ENCODE results near the gene COL9A3. TPM values are rescaled to one million over a fixed set of nuclear protein-coding genes. Genes with fewer than 3 reads are reported as not detected.
A peak's percentile ranks its signal among the peaks of the same experiment; 100 is the strongest.

The COL9A3 gene
- total RNA-seq, 4 donors from 2014 or later, result 13.4 to 22.9 (median 18.4) TPM

DNA sequence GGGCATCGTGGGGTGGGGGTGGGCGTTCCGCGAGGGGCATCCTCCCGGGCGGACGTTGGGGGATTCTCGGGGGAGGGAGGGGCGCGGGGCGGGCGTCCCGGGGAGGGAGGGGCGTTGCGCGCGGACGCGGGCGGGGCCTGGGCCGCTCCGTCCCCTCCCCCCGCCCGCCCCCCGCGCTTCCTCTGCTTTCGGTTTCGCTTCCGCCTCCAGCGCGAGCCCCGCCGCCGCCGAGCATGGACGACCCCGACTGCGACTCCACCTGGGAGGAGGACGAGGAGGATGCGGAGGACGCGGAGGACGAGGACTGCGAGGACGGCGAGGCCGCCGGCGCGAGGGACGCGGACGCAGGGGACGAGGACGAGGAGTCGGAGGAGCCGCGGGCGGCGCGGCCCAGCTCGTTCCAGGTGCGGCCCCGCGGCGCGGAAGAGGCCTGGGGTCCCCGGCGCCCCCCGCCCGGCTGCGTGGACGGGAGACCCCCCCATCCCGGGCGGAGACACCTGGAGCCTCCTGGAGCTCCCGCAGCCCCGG lies 12.2 kb upstream of the COL9A3 start, which contains the start of gene OGFR:
OGFR (plus strand) TSS at position 209 of the 528 bp plus-strand sequence; CDS start at position 234, 25 bp downstream.
- intact Hi-C loops (cut with DNase I), result no loop called here
- peak; percentile 80 to 91 for TF ChIP-seq POLR2AphosphoS5 (IDR thresholded peaks at IDR 0.05)
- TF ChIP-seq, protein P1, sequence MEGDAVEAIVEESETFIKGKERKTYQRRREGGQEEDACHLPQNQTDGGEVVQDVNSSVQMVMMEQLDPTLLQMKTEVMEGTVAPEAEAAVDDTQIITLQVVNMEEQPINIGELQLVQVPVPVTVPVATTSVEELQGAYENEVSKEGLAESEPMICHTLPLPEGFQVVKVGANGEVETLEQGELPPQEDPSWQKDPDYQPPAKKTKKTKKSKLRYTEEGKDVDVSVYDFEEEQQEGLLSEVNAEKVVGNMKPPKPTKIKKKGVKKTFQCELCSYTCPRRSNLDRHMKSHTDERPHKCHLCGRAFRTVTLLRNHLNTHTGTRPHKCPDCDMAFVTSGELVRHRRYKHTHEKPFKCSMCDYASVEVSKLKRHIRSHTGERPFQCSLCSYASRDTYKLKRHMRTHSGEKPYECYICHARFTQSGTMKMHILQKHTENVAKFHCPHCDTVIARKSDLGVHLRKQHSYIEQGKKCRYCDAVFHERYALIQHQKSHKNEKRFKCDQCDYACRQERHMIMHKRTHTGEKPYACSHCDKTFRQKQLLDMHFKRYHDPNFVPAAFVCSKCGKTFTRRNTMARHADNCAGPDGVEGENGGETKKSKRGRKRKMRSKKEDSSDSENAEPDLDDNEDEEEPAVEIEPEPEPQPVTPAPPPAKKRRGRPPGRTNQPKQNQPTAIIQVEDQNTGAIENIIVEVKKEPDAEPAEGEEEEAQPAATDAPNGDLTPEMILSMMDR (IDR thresholded peaks at IDR 0.05), result no peak
- TF ChIP-seq POLR2A (IDR thresholded peaks at IDR 0.05; ENCODE audit: low read depth), result peak; percentile 21
- no peak for TF ChIP-seq EP300 (IDR thresholded peaks at IDR 0.05)
- peak within 1 kb of the TSS; percentile 86 to 100 (median 96) for H3K4me3 ChIP-seq
- DNase-seq (ENCODE audit: extremely low spot score), result no peak
- no CpG with 5 or more reads among the region's 77 CpGs for whole genome bisulfite sequencing
- H3K36me3 ChIP-seq, result peaks cover 34 to 50% (median 43%) of the 10 kb centered on the region in 4 donors
- no peaks in the 10 kb centered on the region for H3K9me3 ChIP-seq
- H3K27ac ChIP-seq (replicated peaks in 1 of 4), result peak within 1 kb of the TSS; percentile 88 to 93 (median 92)
- no peaks in the 10 kb centered on the region for H3K27me3 ChIP-seq
- H3K4me1 ChIP-seq, result peaks cover 37 to 49% (median 39%) of the 10 kb centered on the region in 4 donors

DNA sequence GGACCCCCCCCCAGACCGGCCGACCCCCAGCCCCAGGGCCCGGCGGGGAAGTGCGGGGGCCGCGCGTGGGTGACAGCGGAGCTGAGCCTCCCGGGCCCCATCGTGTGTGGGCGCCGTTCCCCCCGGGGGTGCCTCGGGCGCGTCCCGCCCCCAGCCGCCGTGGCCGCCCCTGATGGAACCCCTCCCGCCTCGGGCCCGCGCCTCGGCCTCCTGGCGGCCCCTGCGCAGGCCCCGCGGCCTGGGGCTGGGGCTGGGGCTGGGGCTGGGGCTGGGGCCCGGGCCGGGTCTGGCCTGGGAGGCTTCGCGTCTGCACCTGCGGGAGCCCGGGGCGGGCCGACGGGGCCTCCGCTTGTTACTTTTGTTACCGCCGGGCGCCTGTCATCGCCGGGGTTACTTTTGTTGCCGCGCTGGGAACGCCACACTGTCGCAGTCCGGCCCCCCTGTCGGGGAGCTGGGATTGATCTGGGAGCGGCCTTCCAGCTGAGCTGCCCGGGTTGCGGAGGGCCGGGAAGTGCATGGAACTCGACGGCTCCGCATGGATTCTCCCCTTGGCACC lies 11.6 kb upstream of the COL9A3 start:
- H3K4me3 ChIP-seq, result peak overlapping the region; percentile 86 to 100 (median 96)
- TF ChIP-seq POLR2AphosphoS5 (IDR thresholded peaks at IDR 0.05), result no peak
- TF ChIP-seq, protein P1 (IDR thresholded peaks at IDR 0.05), result no peak
- TF ChIP-seq EP300 (IDR thresholded peaks at IDR 0.05), result no peak
- TF ChIP-seq POLR2A (IDR thresholded peaks at IDR 0.05; ENCODE audit: low read depth), result no peak
- H3K27ac ChIP-seq (replicated peaks in 1 of 4), result peak overlapping the region; percentile 88 to 93 (median 92)
- H3K36me3 ChIP-seq, result peaks cover 34 to 50% (median 44%) of the 10 kb centered on the region in 4 donors
- peaks cover 37 to 49% (median 40%) of the 10 kb centered on the region in 4 donors for H3K4me1 ChIP-seq
- no peaks in the 10 kb centered on the region for H3K27me3 ChIP-seq
- WGBS, result no CpG with 5 or more reads among the region's 58 CpGs
- intact Hi-C loops (cut with DNase I), result no loop called here
- H3K9me3 ChIP-seq, result no peaks in the 10 kb centered on the region
- DNase-seq (ENCODE audit: extremely low spot score), result no peak

DNA sequence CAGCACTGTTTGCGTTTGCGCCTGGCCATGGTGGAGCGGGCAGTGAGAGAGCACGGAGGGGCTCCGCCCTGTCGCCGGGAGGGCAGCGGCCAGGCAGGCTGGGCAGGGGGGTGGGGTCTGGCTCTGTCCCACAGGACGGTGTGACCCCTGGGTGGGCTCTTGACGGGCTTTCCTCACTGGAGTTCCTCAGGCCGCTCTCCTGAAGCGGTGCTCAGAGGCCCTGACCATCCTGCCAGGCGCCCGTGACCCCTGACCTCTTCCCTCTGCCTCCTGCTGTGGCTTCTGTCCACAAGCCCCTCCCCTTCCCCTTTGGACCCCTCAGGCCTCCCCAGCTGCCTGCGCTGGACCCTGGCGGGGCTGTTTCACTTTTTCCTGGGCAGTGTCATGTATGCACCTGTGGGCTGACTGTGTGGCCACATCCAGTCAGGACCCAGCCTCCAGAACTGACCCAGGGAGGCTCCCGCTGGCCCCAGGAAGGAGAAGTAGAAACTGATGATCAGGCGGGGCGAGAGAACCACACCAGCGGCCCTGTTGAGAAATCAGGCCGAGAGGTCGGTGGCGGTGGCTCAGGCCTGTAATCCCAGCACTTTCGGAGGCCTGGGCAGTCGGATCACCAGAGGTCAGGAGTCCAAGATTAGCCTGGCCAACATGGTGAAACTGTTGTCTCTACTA lies 11.0 kb upstream of the COL9A3 start:
- Histone ChIP-seq H3K27ac (replicated peaks in 1 of 4) (peak overlapping the region; percentile 88 to 93 (median 92)), H3K36me3 (peaks cover 35 to 50% (median 44%) of the 10 kb centered on the region in 4 donors), H3K4me1 (peaks cover 37 to 48% (median 40%) of the 10 kb centered on the region in 4 donors), H3K27me3 (no peaks in the 10 kb centered on the region), H3K4me3 (peak overlapping the region; percentile 86 to 100 (median 96)), H3K9me3 (no peaks in the 10 kb centered on the region)
- no peak for TF ChIP-seq POLR2A (IDR thresholded peaks at IDR 0.05; ENCODE audit: low read depth)
- TF ChIP-seq EP300 (IDR thresholded peaks at IDR 0.05), result no peak
- TF ChIP-seq, protein P1 (IDR thresholded peaks at IDR 0.05), result no peak
- TF ChIP-seq POLR2AphosphoS5 (IDR thresholded peaks at IDR 0.05), result peak in 1 of 2 donors; percentile 17
- intact Hi-C loops (cut with DNase I), result no loop called here
- DNase-seq (ENCODE audit: extremely low spot score), result no peak
- WGBS, result 65% methylated on average over 9 of the region's 25 CpGs

DNA sequence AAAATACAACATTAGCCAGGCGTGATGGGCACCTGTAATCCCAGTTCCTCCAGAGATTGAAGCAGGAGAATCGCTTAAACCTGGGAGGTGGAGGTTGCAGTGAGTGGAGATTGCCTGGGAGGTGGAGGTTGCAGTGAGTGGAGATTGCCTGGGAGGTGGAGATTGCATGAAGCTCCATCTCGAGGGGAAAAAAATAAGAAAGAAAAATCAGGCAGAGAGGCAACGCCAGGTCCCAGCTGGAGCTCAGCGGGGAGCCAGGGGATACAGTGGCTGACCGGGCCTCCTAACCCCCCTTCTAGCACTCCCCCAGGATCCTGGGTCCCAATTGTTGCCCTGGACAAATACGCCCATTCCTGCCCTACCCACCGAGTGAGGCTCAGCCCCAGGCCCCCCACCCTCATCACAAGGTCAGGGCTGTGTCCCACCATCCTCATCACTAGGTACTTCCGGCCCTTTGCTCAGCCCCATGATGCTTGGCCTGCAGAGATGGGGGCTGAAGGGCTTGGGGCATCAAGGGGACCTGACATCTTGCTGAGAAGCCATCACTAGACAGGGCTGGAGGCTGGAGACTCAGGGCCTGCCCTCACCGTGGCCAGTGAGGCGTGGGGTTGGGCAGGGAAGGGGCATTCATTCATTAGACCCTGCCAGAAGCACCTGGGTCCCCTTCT lies 10.3 kb upstream of the COL9A3 start:
- Histone ChIP-seq H3K9me3 (no peaks in the 10 kb centered on the region), H3K27ac (replicated peaks in 1 of 4) (peak overlapping the region in 2 of 4 donors; percentile 37 to 91), H3K4me1 (peaks cover 37 to 41% (median 40%) of the 10 kb centered on the region in 4 donors), H3K4me3 (peak overlapping the region; percentile 86 to 100 (median 96)), H3K36me3 (peaks cover 41 to 50% (median 47%) of the 10 kb centered on the region in 4 donors), H3K27me3 (no peaks in the 10 kb centered on the region)
- DNase-seq (ENCODE audit: extremely low spot score), result no peak
- 75% methylated on average over 9 of the region's 11 CpGs for WGBS
- TF ChIP-seq POLR2A (IDR thresholded peaks at IDR 0.05; ENCODE audit: low read depth), result no peak
- TF ChIP-seq, protein P1 (IDR thresholded peaks at IDR 0.05), result no peak
- no peak for TF ChIP-seq EP300 (IDR thresholded peaks at IDR 0.05)
- no peak for TF ChIP-seq POLR2AphosphoS5 (IDR thresholded peaks at IDR 0.05)
- intact Hi-C loops (cut with DNase I), result no loop called here

All from esophagus muscularis mucosa (tissue), 4 donors.